ENCODE data around the gene FAM227B. TPM values are rescaled to one million over a fixed set of nuclear protein-coding genes. Genes with fewer than 3 reads are reported as not detected.

Gene FAM227B
- total and polyA plus RNA-seq, 2 of the 13 experiments (the other 11 are each of a cell fraction or from before 2014, with no cell fraction given), result 1.9 to 2.6 TPM

GRCh38 chr15:49592829-49593316 lies 27.7 kb downstream of the FAM227B start (continued):
- peak; percentile 77; the same call in 1 of the 2 replicates for TF ChIP-seq ZNF281 (CRISPR knock-in tag; IDR thresholded peaks at IDR 0.05; ENCODE audit: borderline replicate concordance)
- TF ChIP-seq NRL (CRISPR knock-in tag; IDR thresholded peaks at IDR 0.05; ENCODE audit: borderline replicate concordance), result 0 out of 2 replicates have a peak, but pooled peaks have one; percentile 28
- TF ChIP-seq THAP9 (CRISPR knock-in tag; IDR thresholded peaks at IDR 0.05; ENCODE audit: borderline replicate concordance), result peak; percentile 47; the same call in 1 of the 2 replicates
- TF ChIP-seq ARID5B (CRISPR knock-in tag; IDR thresholded peaks at IDR 0.05), result peak; percentile 54; the same call in 1 of the 2 replicates
- TF ChIP-seq HOMEZ (CRISPR knock-in tag; IDR thresholded peaks at IDR 0.05; ENCODE audit: low read depth), result peak; percentile 28; the same call in 1 of the 2 replicates
- peak; percentile 35; the same call in 1 of the 2 replicates for TF ChIP-seq ZNF644 (CRISPR knock-in tag; IDR thresholded peaks at IDR 0.05; ENCODE audit: low read depth)
- TF ChIP-seq HOXA3 (CRISPR knock-in tag; IDR thresholded peaks at IDR 0.05), result 0 out of 2 replicates have a peak, but pooled peaks have one; percentile 62
- peak; percentile 63 for TF ChIP-seq NFYC (CRISPR knock-in tag; IDR thresholded peaks at IDR 0.05)
- 0 out of 2 replicates have a peak, but pooled peaks have one; percentile 25 for TF ChIP-seq MYC (CRISPR knock-in tag; IDR thresholded peaks at IDR 0.05; ENCODE audit: borderline replicate concordance)
- peak; percentile 31; the same call in 1 of the 2 replicates for TF ChIP-seq ZFY (CRISPR knock-in tag; IDR thresholded peaks at IDR 0.05)
- TF ChIP-seq ARID4A (CRISPR knock-in tag; IDR thresholded peaks at IDR 0.05; ENCODE audit: borderline replicate concordance), result peak; percentile 20; the same call in 1 of the 2 replicates
- 0 out of 2 replicates have a peak, but pooled peaks have one; percentile 58 for TF ChIP-seq NR2C2 (CRISPR knock-in tag; IDR thresholded peaks at IDR 0.05; ENCODE audit: borderline replicate concordance)

Data from HepG2 (cell line).